B cell (primary cell): ENCODE measurements around the gene CNTD1. TPM values are rescaled to one million over a fixed set of nuclear protein-coding genes. Genes with fewer than 3 reads are reported as not detected.

ENCODE experiments used
- ATAC-seq: fragments of 200-7000 bp; cut with Tn5 transposase; one replicate; pipeline ENCODE4 v1.10.0; 2021; ENCODE audit warnings: low read depth, mild to moderate bottlenecking, moderate number of reproducible peaks, moderate library complexity
- CTCF ChIA-PET: fragments of 350-600 bp; sonication (Branson Sonifier 250); formaldehyde crosslinking; loops from one replicate; lab custom pipeline; 2021; ENCODE audit warnings: antibody characterized with exemption, inconsistent platforms; lab: Charles Lee
- POLR2A ChIA-PET: fragments of 350-600 bp; sonication (Branson Sonifier 250); formaldehyde crosslinking; loops from one replicate; lab custom pipeline; 2021; ENCODE audit warnings: antibody characterized with exemption; lab: Charles Lee
- DNase-seq: peaks from one replicate; pipeline ENCODE4 v3.0.0; 2013
- H2AFZ ChIP-seq: 2 replicates; pipeline ENCODE4 v1.6.1; 2012; ENCODE audit warnings: mild to moderate bottlenecking, low read depth, low read length; ENCODE audit not compliant: insufficient read depth, poor library complexity, severe bottlenecking
- H3K27ac ChIP-seq, 2 donors: 1 replicate in 1 of 2; 2 replicates in 1 of 2; pipeline ENCODE4 v1.5.1; 2012 to 2013; ENCODE audit warnings: low read length in 2 of 2, mild to moderate bottlenecking in 2 of 2, moderate library complexity in 1 of 2
- H3K27me3 ChIP-seq, 4 experiments: fragments of 200-600 bp in 1 of 4; sonication (generic) in 1 of 4; replicated peaks in 1 of 4; 1 replicate in 2 of 4; 2 replicates in 2 of 4; pipeline versions ENCODE4 v1.6.1 to v1.7.0; 2013 to 2016; ENCODE audit warnings: low read length in 3 of 4, mild to moderate bottlenecking in 2 of 4, mixed read lengths in 1 of 4, moderate library complexity in 1 of 4; ENCODE audit not compliant: insufficient read depth in 4 of 4, control insufficient read depth in 3 of 4; ENCODE audit errors: control extremely low read depth in 1 of 4
- H3K36me3 ChIP-seq, 2 experiments: replicated peaks in 1 of 2; 1 replicate in 1 of 2; 2 replicates in 1 of 2; pipeline versions ENCODE4 v1.6.1 to v1.7.1; 2013; ENCODE audit warnings: low read length in 1 of 2; ENCODE audit not compliant: insufficient read depth in 2 of 2, control insufficient read depth in 1 of 2; ENCODE audit errors: control extremely low read depth in 1 of 2, extremely low read depth in 1 of 2
- H3K4me1 ChIP-seq, 2 donors: fragments of 200-600 bp in 1 of 2; sonication (generic) in 1 of 2; 1 replicate in 1 of 2; 2 replicates in 1 of 2; pipeline versions ENCODE4 v1.5.1 to v1.6.1; 2013 to 2017; ENCODE audit warnings: low read length in 2 of 2; ENCODE audit not compliant: control insufficient read depth in 2 of 2, insufficient read depth in 2 of 2
- H3K4me2 ChIP-seq: replicated peaks from 2 replicates; pipeline ENCODE3; 2012; ENCODE audit warnings: mild to moderate bottlenecking, low read depth, low read length; ENCODE audit not compliant: poor library complexity, severe bottlenecking
- H3K4me3 ChIP-seq, 5 experiments: fragments of 200-600 bp in 1 of 5; sonication (generic) in 1 of 5; 1 replicate in 3 of 5; 2 replicates in 2 of 5; pipeline versions ENCODE4 v1.5.1 to v1.7.0; 2011 to 2016; ENCODE audit warnings: low read length in 4 of 5, mild to moderate bottlenecking in 4 of 5, low read depth in 2 of 5, control low read depth in 1 of 5, moderate library complexity in 1 of 5; ENCODE audit not compliant: insufficient read depth in 1 of 5; ENCODE audit errors: control extremely low read depth in 1 of 5, extremely low read depth in 1 of 5
- H3K79me2 ChIP-seq: fragments of 200-600 bp; sonication (generic); one replicate; pipeline ENCODE4 v1.6.0; 2016; ENCODE audit warnings: low read length; ENCODE audit not compliant: control insufficient read depth, insufficient read depth
- H3K9ac ChIP-seq: fragments of 200-600 bp; sonication (generic); 2 replicates; pipeline ENCODE4 v1.6.1; 2017; ENCODE audit warnings: mild to moderate bottlenecking, low read length, moderate library complexity
- H3K9me3 ChIP-seq, 3 donors: one replicate each; pipeline versions ENCODE4 v1.6.1 to v1.7.1; 2013; ENCODE audit warnings: low read length in 2 of 3; ENCODE audit not compliant: control insufficient read depth in 2 of 3, insufficient read depth in 1 of 3; ENCODE audit errors: control extremely low read depth in 1 of 3
- H4K20me1 ChIP-seq: 2 replicates; pipeline ENCODE4 v1.6.0; 2012; ENCODE audit warnings: mild to moderate bottlenecking, low read length; ENCODE audit not compliant: insufficient read depth, control insufficient read depth, poor library complexity, severe bottlenecking
- H3K27ac Mint-ChIP-seq: one replicate; pipeline ENCODE4 v1.8.0; 2021; ENCODE audit warnings: mixed read lengths
- H3K27me3 Mint-ChIP-seq: one replicate; pipeline ENCODE4 v1.8.0; 2021; ENCODE audit warnings: mixed read lengths
- H3K4me1 Mint-ChIP-seq: one replicate; pipeline ENCODE4 v1.8.0; 2021; ENCODE audit warnings: mixed read lengths
- H3K4me3 Mint-ChIP-seq: one replicate; pipeline ENCODE4 v1.8.0; 2021; ENCODE audit warnings: mixed read lengths
- H3K9me3 Mint-ChIP-seq: one replicate; pipeline ENCODE4 v1.8.0; 2022; ENCODE audit warnings: mixed read lengths; ENCODE audit not compliant: insufficient read depth
- CTCF ChIP-seq: fragments of 200-600 bp; IDR thresholded peaks from one replicate; pipeline ENCODE4 v1.8.0; 2022; ENCODE audit warnings: antibody characterized with exemption, mild to moderate bottlenecking
- EZH2 ChIP-seq: IDR thresholded peaks from 2 replicates; pipeline ENCODE4 v1.6.1; 2012; ENCODE audit warnings: borderline replicate concordance, low read depth, mild to moderate bottlenecking, moderate library complexity, low read length; ENCODE audit not compliant: insufficient read depth, poor library complexity, severe bottlenecking
- WGBS: methylation state at CpG from one replicate; pipeline ENCODE4 v1.1.5; 2013; ENCODE audit warnings: missing lambda C conversion rate; ENCODE audit not compliant: insufficient coverage; 5-methylcytosine and 5-hydroxymethylcytosine counted together
- intact Hi-C: fragments of 100-400 bp; cut with micrococcal nuclease; formaldehyde crosslinking; loops from one replicate; pipeline ENCODE4 v1.10.0; 2022
- polyA plus RNA-seq: library from polyadenylated mRNA; depleted of rRNA; stranded (reverse); fragments of >200 nt; gene quantifications from 2 replicates; pipeline ENCODE4 v1.2.3, GENCODE V29; 2012
- total RNA-seq, 2 donors: library from RNA; stranded (reverse); fragments of 120-200 nt in 1 of 2; gene quantifications; 1 replicate in 1 of 2; 2 replicates in 1 of 2; pipeline versions ENCODE4 v1.2.3 to v1.2.4, GENCODE V29; 2013 to 2022

CNTD1 gene
- total and polyA plus RNA-seq, 2 donors (not counting 1 experiment from before 2014, with no cell fraction given) = not detected

DNA sequence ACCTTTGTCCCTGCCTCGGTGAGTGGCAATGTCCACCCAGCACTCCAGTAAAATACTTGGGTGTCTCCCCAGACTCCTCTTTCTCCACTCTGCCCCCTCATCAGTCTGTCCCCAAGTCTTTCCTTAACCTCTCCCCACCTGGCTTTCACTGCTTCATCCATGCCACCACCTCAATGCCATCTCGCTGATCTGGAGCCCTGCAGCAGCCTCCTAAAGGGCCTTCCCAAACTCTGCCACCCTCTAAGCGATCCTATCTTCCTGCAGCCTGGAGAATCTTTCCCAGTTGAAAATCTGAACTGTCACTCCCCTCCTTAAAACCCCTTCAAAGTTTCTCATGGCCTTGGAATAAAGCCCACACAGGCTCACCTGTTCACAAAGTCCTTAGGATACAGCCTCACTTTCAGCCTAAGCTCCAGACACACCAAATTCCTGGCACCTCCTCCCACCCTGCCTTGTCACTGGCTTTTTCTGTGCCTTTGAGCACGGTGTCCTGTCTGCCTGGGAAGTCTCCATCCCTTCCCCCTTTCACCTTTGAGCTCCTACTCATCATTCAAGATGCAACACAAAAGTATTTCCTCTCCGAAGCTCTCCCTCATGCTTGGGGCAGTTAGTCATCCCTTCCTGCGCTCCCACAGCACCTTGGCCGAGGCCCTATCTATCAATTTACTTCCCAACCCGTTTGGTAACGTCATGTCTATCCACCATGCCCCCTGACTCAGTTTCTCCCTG lies 15.4 kb upstream of the CNTD1 start:
- H3K4me3 ChIP-seq = no peak overlapping the region
- H3K27me3 ChIP-seq = peaks cover 0 to 78% (median 39%) of the 10 kb centered on the region in 4 experiments
- ChIA-PET CTCF (no interaction called here), POLR2A (no interaction called here)
- no peaks in the 10 kb centered on the region for H4K20me1 ChIP-seq
- H3K9ac ChIP-seq = no peak overlapping the region
- no peak overlapping the region for H3K27ac ChIP-seq
- Mint-ChIP-seq H3K4me1 (peaks cover 39% of the 10 kb centered on the region), H3K9me3 (no peaks in the 10 kb centered on the region), H3K4me3 (no peak overlapping the region), H3K27me3 (peaks cover 69% of the 10 kb centered on the region), H3K27ac (no peak overlapping the region)
- 21% methylated on average over 9 of the region's 9 CpGs for WGBS
- no peak overlapping the region for H3K4me2 ChIP-seq
- DNase-seq = no peak
- peaks cover 0 to 16% of the 10 kb centered on the region in 2 experiments for H3K36me3 ChIP-seq
- intact Hi-C loops = no loop called here
- no peak overlapping the region for H2AFZ ChIP-seq
- no peaks in the 10 kb centered on the region for H3K79me2 ChIP-seq
- TF ChIP-seq EZH2 (no peak), CTCF (no peak)
- peaks cover 26 to 33% of the 10 kb centered on the region in 2 donors for H3K4me1 ChIP-seq
- no peak for ATAC-seq
- peaks cover 0 to 24% (median 0%) of the 10 kb centered on the region in 3 donors for H3K9me3 ChIP-seq

DNA sequence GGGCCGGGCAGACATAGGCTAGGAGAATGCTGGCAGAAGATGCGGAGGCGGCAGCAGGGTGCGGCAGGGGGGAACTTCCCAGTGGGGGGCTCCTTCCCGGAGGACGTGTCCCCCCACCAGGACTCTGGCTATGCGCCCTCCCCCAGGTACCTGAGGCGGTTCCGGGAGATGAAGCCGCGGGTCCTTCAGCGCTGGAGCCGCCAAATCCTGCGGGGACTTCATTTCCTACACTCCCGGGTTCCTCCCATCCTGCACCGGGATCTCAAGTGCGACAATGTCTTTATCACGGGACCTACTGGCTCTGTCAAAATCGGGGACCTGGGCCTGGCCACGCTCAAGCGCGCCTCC lies 14.9 kb upstream of the CNTD1 start:
- TF ChIP-seq EZH2 (no peak), CTCF (no peak)
- H3K27ac Mint-ChIP-seq = no peak overlapping the region
- Histone ChIP-seq H3K4me3 (no peak overlapping the region), H2AFZ (no peak overlapping the region), H3K9me3 (peaks cover 0 to 24% (median 0%) of the 10 kb centered on the region in 3 donors), H3K4me1 (peaks cover 26 to 33% of the 10 kb centered on the region in 2 donors), H3K9ac (no peak overlapping the region), H3K79me2 (no peaks in the 10 kb centered on the region), H4K20me1 (no peaks in the 10 kb centered on the region), H3K27me3 (peaks cover 0 to 80% (median 39%) of the 10 kb centered on the region in 4 experiments), H3K27ac (no peak overlapping the region), H3K36me3 (peaks cover 0 to 11% of the 10 kb centered on the region in 2 experiments), H3K4me2 (peak overlapping the region; percentile 35)
- no peaks in the 10 kb centered on the region for H3K9me3 Mint-ChIP-seq
- CTCF ChIA-PET = no interaction called here
- H3K27me3 Mint-ChIP-seq = peaks cover 74% of the 10 kb centered on the region
- intact Hi-C loops = no loop called here
- DNase-seq (no peak), ATAC-seq (no peak)
- POLR2A ChIA-PET = no interaction called here
- H3K4me3 Mint-ChIP-seq = no peak overlapping the region
- 13% methylated on average over 22 of the region's 22 CpGs for WGBS
- peaks cover 39% of the 10 kb centered on the region for H3K4me1 Mint-ChIP-seq
